ENCODE results near the gene CDK2.

CDK2 gene

GRCh38 chr12:55983232-55983842 is 16.7 kb downstream of the CDK2 start:
- TF ChIP-seq MAX (IDR thresholded peaks at IDR 0.05) (no peak), EGR1 (IDR thresholded peaks at IDR 0.05) (no peak), RAD21 (IDR thresholded peaks at IDR 0.05; ENCODE audit: low read depth) (no peak), NFIC (IDR thresholded peaks at IDR 0.05) (no peak), ZBTB7A (IDR thresholded peaks at IDR 0.05; ENCODE audit: low read depth) (no peak), CREB1 (IDR thresholded peaks at IDR 0.05; ENCODE audit: low read depth) (no peak), USF1 (IDR thresholded peaks at IDR 0.05) (no peak), TEAD4 (IDR thresholded peaks at IDR 0.05) (no peak), EP300 (IDR thresholded peaks at IDR 0.05; ENCODE audit: borderline replicate concordance) (no peak), FOXM1 (IDR thresholded peaks at IDR 0.05; ENCODE audit: borderline replicate concordance, low read depth) (no peak)

- TF ChIP-seq TAF1 (IDR thresholded peaks at IDR 0.05; ENCODE audit: low read depth), result no peak
- no peak for TF ChIP-seq CREB1 (IDR thresholded peaks at IDR 0.05; ENCODE audit: low read depth)
- no peak for TF ChIP-seq EP300 (IDR thresholded peaks at IDR 0.05; ENCODE audit: borderline replicate concordance)
- TF ChIP-seq REST (IDR thresholded peaks at IDR 0.05; ENCODE audit: low read depth), result no peak
- no peak for TF ChIP-seq RAD21 (IDR thresholded peaks at IDR 0.05; ENCODE audit: low read depth)
- TF ChIP-seq EGR1 (IDR thresholded peaks at IDR 0.05), result no peak
- no peak for TF ChIP-seq MAX (IDR thresholded peaks at IDR 0.05)
- TF ChIP-seq TCF12 (IDR thresholded peaks at IDR 0.05; ENCODE audit: low read depth), result no peak
- no peak for TF ChIP-seq YY1 (IDR thresholded peaks at IDR 0.05; ENCODE audit: low read depth)
- TF ChIP-seq NFIC (IDR thresholded peaks at IDR 0.05), result no peak
- no peak for TF ChIP-seq TEAD4 (IDR thresholded peaks at IDR 0.05)
- no peak for TF ChIP-seq CEBPB (IDR thresholded peaks at IDR 0.05)
- TF ChIP-seq USF1 (IDR thresholded peaks at IDR 0.05), result no peak
Observed at GRCh38 chr12:55984861-55985260, 18.2 kb downstream of the CDK2 start.

- TF ChIP-seq TEAD4 (IDR thresholded peaks at IDR 0.05) (no peak), YY1 (IDR thresholded peaks at IDR 0.05; ENCODE audit: low read depth) (no peak), TCF12 (IDR thresholded peaks at IDR 0.05; ENCODE audit: low read depth) (no peak), EGR1 (IDR thresholded peaks at IDR 0.05) (no peak), FOXM1 (IDR thresholded peaks at IDR 0.05; ENCODE audit: borderline replicate concordance, low read depth) (no peak), EP300 (IDR thresholded peaks at IDR 0.05; ENCODE audit: borderline replicate concordance) (no peak), ZBTB7A (IDR thresholded peaks at IDR 0.05; ENCODE audit: low read depth) (no peak), RAD21 (IDR thresholded peaks at IDR 0.05; ENCODE audit: low read depth) (no peak), TAF1 (IDR thresholded peaks at IDR 0.05; ENCODE audit: low read depth) (no peak), REST (IDR thresholded peaks at IDR 0.05; ENCODE audit: low read depth) (no peak), USF1 (IDR thresholded peaks at IDR 0.05) (no peak), MAX (IDR thresholded peaks at IDR 0.05) (no peak), CREB1 (IDR thresholded peaks at IDR 0.05; ENCODE audit: low read depth) (no peak), NFIC (IDR thresholded peaks at IDR 0.05) (no peak), CEBPB (IDR thresholded peaks at IDR 0.05) (no peak)
Observed at GRCh38 chr12:55985341-55985740, 18.7 kb downstream of the CDK2 start.

- TF ChIP-seq TCF12 (IDR thresholded peaks at IDR 0.05; ENCODE audit: low read depth) (no peak), CREB1 (IDR thresholded peaks at IDR 0.05; ENCODE audit: low read depth) (no peak), EGR1 (IDR thresholded peaks at IDR 0.05) (no peak)
Observed at GRCh38 chr12:55991110-55991509, 24.5 kb downstream of the CDK2 start.

GRCh38 chr12:55993230-55993853 is 26.7 kb downstream of the CDK2 start:
- TF ChIP-seq TCF12 (IDR thresholded peaks at IDR 0.05; ENCODE audit: low read depth) (no peak), ZBTB7A (IDR thresholded peaks at IDR 0.05; ENCODE audit: low read depth) (no peak), EP300 (IDR thresholded peaks at IDR 0.05; ENCODE audit: borderline replicate concordance) (no peak), EGR1 (IDR thresholded peaks at IDR 0.05) (no peak), FOXM1 (IDR thresholded peaks at IDR 0.05; ENCODE audit: borderline replicate concordance, low read depth) (no peak), TEAD4 (IDR thresholded peaks at IDR 0.05) (no peak), NFIC (IDR thresholded peaks at IDR 0.05) (no peak), TAF1 (IDR thresholded peaks at IDR 0.05; ENCODE audit: low read depth) (no peak), RAD21 (IDR thresholded peaks at IDR 0.05; ENCODE audit: low read depth) (no peak)
